ENCODE data around the gene LCN10.
"Not testable (repeated sequence)": the region's sequence is repeated elsewhere in the genome, so short reads cannot be mapped to it uniquely, and the experiment has no call there.

The LCN10 gene

GRCh38 chr9:136718345-136719194 lies 24.2 kb downstream of the LCN10 start:
- no peak for DNase-seq

- no peak for DNase-seq
Measured at GRCh38 chr9:136717399-136717798, 25.3 kb downstream of the LCN10 start.

GRCh38 chr9:136714893-136715274 lies 27.9 kb downstream of the LCN10 start:
- DNase-seq, result no peak

GRCh38 chr9:136714096-136714892 lies 28.4 kb downstream of the LCN10 start:
- no peak for DNase-seq

GRCh38 chr9:136713550-136713949 lies 29.2 kb downstream of the LCN10 start:
- DNase-seq, result no peak

GRCh38 chr9:136712690-136713544 lies 29.8 kb downstream of the LCN10 start:
- no peak for DNase-seq

- DNase-seq, result no peak
Measured at GRCh38 chr9:136711751-136712689, 30.7 kb downstream of the LCN10 start, which contains the start of gene DIPK1B. TSS of gene DIPK1B (plus strand) at chr9:136712572. CDS start at chr9:136712666, 94 bp downstream.

GRCh38 chr9:136711219-136711648 lies 31.5 kb downstream of the LCN10 start:
- not testable (repeated sequence) for DNase-seq

- DNase-seq, result no peak
Measured at GRCh38 chr9:136710543-136710942, 32.2 kb downstream of the LCN10 start.

- no peak for DNase-seq
Measured at GRCh38 chr9:136709454-136710109, 33.2 kb downstream of the LCN10 start.

GRCh38 chr9:136707849-136708517 lies 34.8 kb downstream of the LCN10 start:
- DNase-seq, result no peak

GRCh38 chr9:136707011-136707410 lies 35.7 kb downstream of the LCN10 start:
- DNase-seq, result no peak

GRCh38 chr9:136705564-136705963 lies 37.2 kb downstream of the LCN10 start:
- no peak for DNase-seq

- DNase-seq, result not testable (repeated sequence)
Measured at GRCh38 chr9:136704741-136705140, 38.0 kb downstream of the LCN10 start.

- no peak for DNase-seq
Measured at GRCh38 chr9:136703276-136703860, 39.4 kb downstream of the LCN10 start.

GRCh38 chr9:136701668-136702053 lies 41.1 kb downstream of the LCN10 start:
- DNase-seq, result no peak

- DNase-seq, result peak; percentile 40 to 41
Measured at GRCh38 chr9:136700959-136701667, 41.6 kb downstream of the LCN10 start.

- DNase-seq, result no peak
Measured at GRCh38 chr9:136700304-136700703, 42.4 kb downstream of the LCN10 start.

- no peak for DNase-seq
Measured at GRCh38 chr9:136698635-136699246, 44.0 kb downstream of the LCN10 start.
